LHCN-M2 (cell line): ENCODE results near the gene CDC23. TPM values are rescaled to one million over a fixed set of nuclear protein-coding genes. Genes with fewer than 3 reads are reported as not detected.
"Not testable (repeated sequence)": the region's sequence is repeated elsewhere in the genome, so short reads cannot be mapped to it uniquely, and the experiment has no call there.

ENCODE experiments used
- DNase-seq: peaks from one replicate; pipeline ENCODE4 v3.0.0-alpha.2; 2012; ENCODE audit warnings: low read depth
- total RNA-seq: library from RNA; depleted of rRNA; stranded (reverse); fragments of >200 nt; gene quantifications from 2 replicates; pipeline ENCODE4 v1.2.3, GENCODE V29; 2014

The CDC23 gene
- total RNA-seq, 1 experiment from 2014 or later = 27.4 TPM

DNA sequence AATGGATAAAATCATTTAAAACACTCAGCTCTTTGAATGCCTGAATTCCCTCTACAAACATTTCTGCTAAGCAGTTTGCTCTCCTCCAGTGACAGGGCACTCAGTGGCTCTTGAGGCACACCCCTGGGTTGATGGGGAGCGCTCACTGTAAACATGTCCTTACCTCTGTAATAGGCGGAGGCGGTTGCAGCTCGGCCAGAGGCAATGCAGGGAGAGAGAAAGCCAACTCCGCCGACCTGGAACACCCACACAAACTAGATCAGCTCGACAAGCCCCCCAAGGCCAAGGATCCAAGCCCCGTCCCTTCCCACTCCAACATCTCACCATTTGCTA lies 329 bp downstream of the CDC23 start:
- DNase-seq = no peak

DNA sequence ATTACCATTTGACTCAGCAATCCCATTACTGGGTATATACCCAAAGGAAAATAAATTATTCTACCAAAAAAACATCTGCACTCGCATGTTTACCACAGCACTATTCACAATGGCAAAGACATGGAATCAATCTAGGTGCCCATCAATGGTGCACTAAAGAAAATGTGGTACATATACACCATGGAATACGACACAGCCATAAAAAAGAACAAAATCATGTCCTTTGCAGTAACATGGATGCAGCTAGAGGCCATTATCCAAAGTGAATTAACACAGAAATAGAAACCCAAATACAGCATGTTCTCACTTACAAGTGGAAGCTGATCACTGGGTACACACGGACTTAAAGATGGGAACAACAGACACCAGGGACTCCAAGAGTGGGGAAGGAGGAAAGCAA lies 2.1 kb downstream of the CDC23 start:
- DNase-seq = no peak

DNA sequence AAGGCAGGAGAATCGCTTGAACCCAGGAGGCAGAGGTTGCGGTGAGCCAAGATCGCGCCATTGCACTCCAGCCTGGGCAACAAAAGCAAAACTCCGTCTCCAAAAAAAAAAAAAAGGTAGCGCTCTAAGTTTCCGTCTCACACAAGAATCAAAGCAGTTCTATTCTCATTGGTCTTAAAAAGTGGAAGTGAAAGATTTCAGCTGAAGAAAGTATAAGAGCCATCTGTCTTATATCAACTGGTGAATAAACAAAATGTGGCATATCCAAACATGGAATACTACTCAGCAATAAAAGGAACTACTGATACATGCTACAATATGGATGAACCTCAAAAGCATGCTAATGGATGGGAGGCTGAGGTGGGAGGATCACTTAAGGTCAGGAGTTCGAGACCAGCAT lies 19.3 kb downstream of the CDC23 start:
- DNase-seq = not testable (repeated sequence)

DNA sequence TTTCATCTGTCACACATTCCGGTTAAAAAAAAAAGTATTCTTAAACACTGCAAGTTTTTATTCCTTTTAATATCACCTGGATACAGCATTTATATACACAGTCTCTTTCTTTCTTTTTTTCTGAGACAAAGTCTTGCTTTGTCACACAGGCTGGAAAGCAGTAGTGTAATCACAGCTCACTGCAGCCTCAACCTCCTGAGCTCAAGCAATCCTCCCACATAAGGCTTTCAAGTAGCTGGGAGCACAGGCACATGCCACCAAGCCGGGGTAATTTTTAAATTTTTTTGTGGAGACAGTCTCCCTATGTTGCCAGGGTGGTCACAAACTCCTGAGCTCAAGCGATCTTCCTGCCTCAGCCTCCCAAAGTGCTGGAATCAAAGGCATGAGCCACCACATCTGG lies 20.3 kb downstream of the CDC23 start:
- no peak for DNase-seq

DNA sequence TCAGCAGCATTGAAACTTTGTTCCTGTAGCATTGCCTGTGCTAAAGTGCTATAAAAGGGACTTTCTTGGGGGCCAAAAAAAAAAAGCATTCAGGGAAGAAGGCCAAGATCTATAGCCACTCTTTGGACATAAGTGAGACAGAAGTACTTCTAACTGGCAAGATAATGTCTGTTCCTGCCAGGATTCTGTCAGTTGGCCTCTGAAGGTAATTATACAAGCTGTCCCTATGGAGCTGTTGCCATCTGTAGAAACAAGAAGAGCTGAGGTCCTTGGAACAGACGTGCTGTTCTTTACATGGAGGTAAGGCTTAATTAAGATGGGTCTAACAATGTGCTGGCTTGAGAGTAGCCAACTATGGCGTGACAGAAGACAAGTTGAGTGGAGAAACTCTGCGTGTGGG lies 24.5 kb downstream of the CDC23 start:
- no peak for DNase-seq

DNA sequence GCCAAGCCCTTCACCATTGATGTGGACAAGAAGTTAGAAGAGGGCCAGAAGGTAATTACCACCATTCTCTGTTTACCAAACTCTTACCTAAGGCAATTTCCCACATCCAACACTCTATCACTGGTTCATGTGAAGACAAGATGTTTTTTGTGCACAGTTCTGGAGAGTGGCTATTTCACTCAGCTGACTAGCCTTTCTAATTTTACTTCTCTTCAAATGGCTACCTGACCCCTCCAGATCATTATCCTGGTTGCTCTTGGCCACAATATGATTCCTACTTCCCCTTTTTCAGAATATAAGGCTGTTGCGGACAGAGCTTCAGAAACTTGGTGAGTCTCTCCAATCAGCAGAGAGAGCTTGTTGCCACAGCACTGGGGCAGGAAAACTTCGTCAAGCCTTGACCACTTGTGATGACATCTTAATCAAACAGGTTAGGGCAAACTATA lies 27.1 kb downstream of the CDC23 start:
- no peak for DNase-seq

DNA sequence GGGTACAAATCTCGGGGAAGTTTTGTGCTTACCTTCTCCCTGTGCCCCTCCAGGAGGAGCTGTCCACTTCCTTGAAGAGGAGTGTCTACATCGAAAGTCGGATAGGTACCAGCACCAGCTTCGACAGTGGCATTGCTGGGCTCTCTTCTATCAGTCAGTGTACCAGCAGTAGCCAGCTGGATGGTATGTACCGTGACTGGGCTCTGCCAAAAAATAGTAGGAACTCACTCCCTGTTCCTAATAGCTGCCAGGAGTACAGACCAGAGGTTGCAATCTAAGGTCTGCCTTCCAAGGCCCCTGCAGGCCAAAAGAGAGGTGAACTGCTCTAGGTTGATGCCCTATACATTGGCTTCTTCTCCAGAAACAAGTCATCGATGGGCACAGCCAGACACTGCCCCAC lies 30.3 kb downstream of the CDC23 start:
- DNase-seq = no peak

DNA sequence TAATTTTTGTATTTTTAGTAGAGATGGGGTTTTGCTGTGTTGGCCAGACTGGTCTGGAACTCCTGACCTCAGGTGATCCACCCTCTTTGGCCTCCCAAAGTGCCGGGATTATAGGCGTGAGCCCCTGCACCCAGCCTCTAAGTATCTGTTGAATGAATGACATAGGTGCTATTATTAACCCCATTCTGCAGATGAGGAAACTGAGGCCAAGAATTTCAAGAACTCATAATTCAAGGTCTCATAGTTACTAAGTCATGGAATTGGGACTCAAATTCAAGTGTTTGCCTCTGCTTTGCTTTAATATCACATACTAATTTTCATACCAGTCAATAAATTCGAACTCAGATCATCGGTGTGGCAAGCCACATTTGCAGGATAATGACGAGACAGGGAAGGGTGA lies 32.3 kb downstream of the CDC23 start:
- no peak for DNase-seq

DNA sequence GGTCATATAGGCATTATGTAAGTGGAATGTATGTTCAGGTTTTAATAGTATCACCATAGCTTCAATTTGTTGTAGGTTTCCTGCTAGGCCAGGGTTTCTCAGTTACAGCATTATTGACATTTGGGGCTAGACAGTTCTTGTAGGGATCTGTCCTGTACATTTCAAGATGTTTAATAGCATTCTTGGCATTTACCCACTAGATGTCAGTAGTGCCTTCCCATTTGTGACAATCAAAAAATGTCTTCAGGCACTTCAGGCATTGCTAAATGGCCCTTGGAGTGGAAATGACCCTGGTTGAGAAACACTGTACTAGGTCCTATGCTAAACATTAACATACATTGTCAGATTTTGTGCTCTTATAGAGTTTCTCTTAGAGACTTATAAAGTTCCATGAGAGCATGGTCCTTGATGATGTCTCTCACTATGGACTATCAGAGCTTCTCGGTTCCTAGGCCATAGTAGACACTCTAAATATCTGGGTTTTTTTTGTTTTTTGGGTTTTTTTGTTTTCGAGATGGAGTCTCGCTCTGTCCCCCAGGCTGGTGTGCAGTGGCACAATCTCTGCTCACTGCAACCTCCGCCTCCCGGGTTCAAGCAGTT lies 32.8 kb downstream of the CDC23 start:
- DNase-seq = peak; percentile 73

DNA sequence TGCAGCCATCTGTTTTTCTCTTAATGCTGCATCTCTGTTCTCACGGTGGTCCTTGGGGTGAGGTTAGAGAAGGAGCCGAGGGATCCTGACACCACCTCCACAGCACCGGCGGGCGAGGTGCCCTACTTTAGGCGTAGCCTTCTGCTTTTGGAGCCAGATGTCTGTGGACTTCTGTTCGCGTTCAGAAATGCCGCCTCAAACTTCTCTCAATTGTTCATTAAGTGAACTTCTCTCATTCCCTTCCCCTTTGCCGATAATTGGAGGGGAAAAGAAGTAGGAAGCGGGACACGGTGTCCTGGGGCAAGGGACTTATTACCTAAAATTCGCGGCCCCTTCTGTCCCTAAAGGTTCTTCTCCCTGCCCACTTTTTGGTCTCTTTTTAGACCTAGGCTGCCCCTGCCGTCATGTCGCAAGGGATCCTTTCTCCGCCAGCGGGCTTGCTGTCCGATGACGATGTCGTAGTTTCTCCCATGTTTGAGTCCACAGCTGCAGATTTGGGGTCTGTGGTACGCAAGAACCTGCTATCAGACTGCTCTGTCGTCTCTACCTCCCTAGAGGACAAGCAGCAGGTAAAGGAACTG lies 33.8 kb downstream of the CDC23 start:
- peak; percentile 17 for DNase-seq

DNA sequence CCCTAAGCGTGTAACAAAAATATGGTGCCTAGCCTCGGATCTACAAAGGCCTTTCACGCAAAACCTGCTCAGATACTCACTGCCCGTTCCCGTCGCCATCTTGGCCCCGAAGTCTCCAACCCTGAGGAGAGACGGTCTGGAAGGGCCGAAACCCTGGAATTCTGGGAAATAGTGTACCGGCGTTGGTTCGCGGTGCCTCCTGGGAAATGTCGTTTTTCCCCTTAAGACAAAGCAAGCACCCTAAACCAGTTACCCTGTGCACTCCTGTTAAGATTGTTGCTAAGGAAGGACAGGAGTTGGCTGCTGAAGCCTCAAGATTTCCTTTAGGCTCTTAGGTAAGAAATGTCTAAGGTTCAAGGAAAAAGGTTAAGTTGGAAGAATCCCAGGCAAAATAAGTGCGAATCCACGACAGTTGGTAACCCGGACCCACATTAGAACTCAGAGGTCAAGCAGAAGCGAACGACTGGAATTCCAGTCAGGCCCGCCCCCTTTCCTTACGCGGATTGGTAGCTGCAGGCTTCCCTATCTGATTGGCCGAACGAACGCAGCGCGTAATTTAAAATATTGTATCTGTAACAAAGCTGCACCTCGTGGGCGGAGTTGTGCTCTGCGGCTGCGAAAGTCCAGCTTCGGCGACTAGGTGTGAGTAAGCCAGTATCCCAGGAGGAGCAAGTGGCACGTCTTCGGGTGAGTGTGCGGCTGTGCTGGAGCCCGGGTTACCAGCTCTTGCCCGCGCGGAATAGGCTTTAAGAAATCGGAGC lies 34.4 kb downstream of the CDC23 start, which contains the start of the genes BRD8 and KIF20A:
Gene BRD8, minus strand, starts transcription at position 115 of the 761 bp plus-strand sequence. Its CDS starts 16 bp downstream, at position 99.
Gene KIF20A, plus strand, starts transcription at position 597 of the 761 bp plus-strand sequence. CDS start 569 bp downstream, outside the sequence.
- peak; percentile 97 for DNase-seq

DNA sequence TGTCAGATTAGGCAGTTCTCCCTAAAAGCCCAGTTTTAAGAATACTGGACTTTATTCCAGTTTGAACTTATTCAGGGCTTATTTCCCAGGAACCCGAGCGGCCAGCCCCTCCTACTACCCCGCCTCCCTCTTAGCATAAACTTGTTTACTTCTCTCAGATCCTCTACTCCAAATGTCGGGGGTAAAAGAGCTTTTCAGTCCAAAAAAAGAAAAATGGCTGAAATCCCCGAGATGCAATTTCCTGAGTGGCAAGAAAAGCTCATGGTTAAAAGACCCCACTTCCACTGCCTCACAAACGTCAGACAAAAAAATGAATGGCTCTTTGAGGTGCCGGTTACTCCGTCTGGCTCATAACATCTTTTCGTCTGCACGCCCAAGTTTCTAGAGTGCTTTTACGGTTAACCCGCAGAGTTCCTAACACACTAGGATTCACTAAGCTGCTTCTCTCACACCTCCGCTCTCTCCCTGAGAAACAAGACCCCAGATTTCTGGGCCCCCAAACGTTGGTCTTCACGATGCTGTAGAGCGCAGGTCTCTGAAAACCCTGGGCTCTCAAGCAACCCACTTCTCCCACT lies 35.1 kb downstream of the CDC23 start:
- peak; percentile 26 for DNase-seq

DNA sequence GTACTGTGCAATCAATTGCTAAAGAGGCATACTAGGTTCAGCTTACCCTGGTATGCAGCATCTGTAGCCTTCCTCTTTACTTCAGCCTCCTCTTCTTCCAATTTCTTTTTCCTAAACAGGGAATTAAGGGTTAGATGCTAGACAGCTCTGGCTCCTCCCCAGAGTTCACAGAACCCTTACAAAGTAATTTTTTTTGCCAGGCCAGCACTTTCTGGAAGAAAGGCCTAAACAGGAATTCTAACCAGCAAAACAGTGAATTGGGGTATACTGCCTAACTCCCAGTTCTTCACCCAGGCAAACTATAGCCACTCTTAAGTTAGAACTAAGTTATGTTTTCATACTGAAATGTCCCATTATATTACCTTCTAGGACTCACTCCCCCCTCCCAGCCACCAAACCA lies 42.8 kb downstream of the CDC23 start:
- DNase-seq = no peak

DNA sequence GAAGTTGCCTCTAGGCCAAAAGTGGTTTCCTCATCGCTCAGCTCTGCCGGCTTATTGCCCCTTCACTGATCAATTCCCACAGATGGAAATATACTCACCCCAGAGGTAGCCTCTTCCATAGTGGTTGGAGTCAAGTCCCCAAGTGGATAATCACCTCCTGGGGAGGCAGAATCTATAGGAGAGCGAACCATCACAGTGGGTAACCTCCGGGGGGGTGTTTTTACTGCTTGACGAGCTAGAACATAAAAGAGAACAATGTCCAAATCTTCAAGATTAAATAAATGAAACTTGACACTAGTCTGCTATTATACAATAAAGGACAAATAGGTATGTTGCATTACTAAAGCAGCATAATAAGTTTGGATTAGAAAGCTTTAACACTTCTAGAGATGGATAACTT lies 44.0 kb downstream of the CDC23 start:
- no peak for DNase-seq

DNA sequence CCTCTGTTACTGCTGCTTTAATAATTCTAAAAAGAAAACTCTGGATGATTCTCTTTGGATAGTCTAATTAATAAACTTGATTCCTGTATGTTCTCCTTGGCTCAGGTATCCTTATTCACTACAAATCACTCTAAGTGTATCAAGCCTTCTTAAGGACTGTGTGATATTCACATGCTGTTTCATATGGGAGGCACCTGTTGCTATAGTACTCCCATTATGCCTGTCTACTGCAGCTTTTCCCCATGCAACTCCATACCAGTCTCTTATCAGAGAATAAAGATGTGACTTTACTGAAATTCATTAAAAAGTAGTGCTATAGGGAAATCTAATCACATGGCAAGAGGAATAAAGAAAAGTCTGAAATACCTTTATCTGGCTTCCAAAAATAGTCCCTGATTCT lies 49.4 kb downstream of the CDC23 start:
- DNase-seq = no peak

DNA sequence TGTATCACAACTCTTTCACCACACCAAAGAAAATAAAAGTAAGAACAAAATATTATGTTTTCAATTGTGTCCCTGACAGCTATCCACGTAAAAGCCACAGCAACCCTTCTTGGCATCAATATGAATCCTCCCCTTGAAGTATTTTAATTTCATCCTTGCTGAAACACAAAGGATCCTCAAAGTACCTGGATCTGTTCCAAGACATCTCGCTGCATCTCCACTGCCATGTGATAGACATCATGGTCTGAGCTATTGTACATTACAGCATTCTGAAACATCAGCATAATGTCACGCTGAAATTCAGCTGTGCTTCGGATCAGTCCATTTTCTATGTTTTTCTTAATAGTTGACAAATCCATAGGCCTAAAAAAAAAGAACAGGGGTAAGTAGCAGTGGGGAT lies 52.4 kb downstream of the CDC23 start:
- no peak for DNase-seq

DNA sequence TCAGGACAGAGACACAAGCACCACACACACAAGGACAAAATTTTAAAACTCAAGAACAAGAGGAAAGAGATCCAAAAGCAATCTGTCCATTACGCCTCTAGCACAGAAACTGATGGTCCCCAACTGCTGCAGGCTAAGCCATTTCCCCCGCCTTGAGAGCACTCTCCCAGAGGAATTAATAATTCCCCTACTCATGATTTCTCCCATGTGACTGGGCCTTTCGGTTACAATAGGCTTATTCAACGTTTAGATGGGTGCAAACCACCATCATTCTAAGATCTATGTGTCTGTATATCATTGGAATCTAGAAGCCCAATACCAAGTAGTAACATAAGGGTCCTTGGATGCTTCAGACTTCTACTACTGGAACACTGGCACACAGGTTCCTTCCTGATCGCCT lies 53.5 kb downstream of the CDC23 start:
- no peak for DNase-seq

DNA sequence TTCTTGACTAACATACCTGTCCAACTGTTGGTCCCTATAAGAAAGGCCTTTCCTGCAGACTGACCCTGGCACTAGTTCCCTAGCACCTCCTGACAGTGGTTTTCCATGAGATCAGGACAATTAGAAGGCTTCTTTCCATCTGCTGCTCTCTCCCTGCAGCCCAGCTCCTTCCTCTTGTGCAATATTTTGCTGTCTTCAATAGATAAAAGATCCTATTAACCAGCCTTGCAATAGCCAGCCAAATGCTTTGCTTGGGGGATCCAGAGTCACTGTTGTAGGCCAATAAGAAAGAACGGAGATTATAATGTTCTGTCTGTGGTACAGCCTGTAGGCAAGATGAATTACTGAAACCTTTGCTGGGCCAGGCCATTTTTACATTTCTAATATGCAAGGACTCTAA lies 55.5 kb downstream of the CDC23 start:
- DNase-seq = no peak

DNA sequence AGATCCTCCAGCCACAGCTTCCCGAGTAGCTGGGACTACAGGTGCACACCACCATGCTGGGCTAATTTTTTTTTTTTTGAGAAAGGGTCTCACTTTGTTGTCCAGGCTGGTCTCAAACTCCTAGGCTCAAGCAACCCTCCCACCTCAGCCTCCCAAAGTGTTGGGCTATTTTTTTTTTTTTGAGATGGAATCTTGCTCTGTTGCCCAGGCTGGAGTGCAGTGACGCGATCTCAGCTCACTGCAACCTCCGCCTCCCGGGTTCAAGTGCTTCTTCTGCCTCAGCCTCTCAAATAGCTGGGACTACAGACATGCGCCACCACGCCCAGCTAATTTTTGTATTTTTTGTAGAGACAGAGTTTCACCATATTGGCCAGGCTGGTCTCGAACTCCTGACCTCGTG lies 57.1 kb downstream of the CDC23 start:
- DNase-seq = not testable (repeated sequence)

DNA sequence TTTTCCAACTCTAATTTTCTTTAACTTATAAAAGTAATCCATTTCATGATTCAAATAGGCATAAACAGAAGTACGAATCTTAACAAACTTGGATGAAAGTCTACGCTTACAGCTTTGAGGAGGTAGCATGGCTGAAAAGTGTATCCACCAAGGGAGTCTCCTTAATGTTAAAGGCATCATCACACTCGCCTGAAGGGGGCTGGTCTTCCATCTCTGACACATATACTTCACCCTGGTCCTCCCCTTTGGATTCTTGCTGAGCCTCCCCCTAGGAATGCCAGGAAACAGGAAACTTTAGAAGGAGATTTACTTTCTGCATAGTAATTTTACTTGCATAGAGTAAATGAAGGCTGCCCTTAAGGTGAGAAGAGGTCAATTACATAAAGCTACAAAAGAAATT lies 63.6 kb downstream of the CDC23 start:
- peak; percentile 12 for DNase-seq

DNA sequence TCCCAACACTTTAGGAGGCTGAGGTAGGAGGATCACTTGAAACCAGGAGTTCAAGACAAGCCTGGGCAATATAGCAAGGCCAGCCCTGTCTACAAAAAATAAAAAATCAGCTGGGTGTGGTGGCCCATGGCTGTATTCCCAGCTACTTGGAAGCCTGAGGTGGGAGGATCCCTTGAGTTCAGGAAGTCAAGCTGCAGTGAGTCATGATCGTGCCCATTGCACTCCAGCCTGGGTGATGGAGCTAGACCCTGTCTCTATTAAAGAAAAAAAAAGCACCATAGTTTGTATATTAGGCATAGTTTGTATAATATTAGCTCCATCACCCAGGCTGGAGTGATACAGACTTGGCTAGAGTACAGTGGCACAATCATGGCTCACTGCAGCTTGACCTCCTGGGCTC lies 64.3 kb downstream of the CDC23 start:
- peak; percentile 68 for DNase-seq

DNA sequence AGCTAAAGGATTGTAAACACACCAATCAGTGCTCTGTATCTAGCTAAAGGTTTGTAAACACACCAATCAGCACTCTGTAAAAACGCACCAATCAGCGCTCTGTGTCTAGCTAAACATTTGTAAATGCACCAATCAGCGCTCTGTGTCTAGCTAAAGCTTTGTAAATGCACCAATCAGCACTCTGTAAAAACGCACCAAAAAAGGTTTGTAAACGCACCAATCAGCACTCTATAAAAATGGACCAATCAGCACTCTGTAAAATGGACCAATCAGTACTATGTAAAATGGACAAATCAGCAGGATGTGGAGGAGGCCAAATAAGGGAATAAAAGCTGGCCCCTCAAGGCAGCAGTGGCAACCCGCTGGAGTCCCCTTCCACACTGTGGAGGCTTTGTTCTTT lies 69.5 kb downstream of the CDC23 start:
- DNase-seq = not testable (repeated sequence)

DNA sequence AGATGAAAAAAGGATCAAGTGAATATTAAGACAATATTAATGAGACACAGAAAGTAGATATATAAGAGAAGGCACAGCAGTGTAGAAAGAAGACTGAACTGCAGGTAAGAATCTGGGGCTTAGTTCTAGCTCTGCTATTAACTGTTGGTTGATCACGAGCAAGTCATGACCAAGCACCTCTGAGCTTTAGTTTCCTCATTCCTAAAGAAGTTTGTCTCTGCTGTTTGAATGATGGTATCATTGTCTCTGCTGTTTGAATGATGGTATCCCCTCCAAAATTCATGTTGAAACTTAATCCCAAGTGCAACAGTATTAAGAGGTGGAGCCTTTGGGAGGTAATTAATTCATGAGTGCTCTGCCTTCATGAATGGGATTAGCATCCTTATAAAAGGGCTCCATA lies 71.4 kb downstream of the CDC23 start:
- no peak for DNase-seq
